Measurements from ENCODE around the gene KLHL42. TPM values are rescaled to one million over a fixed set of nuclear protein-coding genes. Genes with fewer than 3 reads are reported as not detected.
A peak's percentile ranks its signal among the peaks of the same experiment; 100 is the strongest.

KLHL42 gene
- total RNA-seq, 1 experiment from 2014 or later, result 21.5 TPM

GRCh38 chr12:27821259-27821973 is 41.4 kb downstream of the KLHL42 start:
- Histone ChIP-seq H3K9me2 (ENCODE audit: insufficient read depth) (no peaks in the 10 kb centered on the region), H3K4me2 (ENCODE audit: low read length) (peak overlapping the region; percentile 61), H3K9ac (ENCODE audit: low read length) (no peak overlapping the region), H4K20me1 (ENCODE audit: insufficient read depth) (no peaks in the 10 kb centered on the region), H2AFZ (ENCODE audit: low read depth, low read length, poor library complexity, severe bottlenecking) (peak overlapping the region; percentile 94), H3K36me3 (ENCODE audit: control insufficient read depth in 1 of 2, insufficient read depth in 2 of 2, low read length in 2 of 2) (no peaks in the 10 kb centered on the region), H3K9me3 (ENCODE audit: control insufficient read depth in 1 of 2, insufficient read depth in 1 of 2, low read depth in 1 of 2, low read length in 2 of 2) (no peaks in the 10 kb centered on the region), H3K27me3 (ENCODE audit: insufficient read depth, low read length) (no peaks in the 10 kb centered on the region), H3K27ac (ENCODE audit: low read depth, low read length) (no peak overlapping the region), H3K4me3 (replicated peaks in 1 of 2; ENCODE audit: low read depth in 1 of 2, low read length in 2 of 2) (no peak overlapping the region), H3K4me1 (ENCODE audit: control insufficient read depth in 1 of 2, insufficient read depth in 2 of 2, low read length in 2 of 2) (peaks cover 0 to 16% of the 10 kb centered on the region in 2 experiments; a peak in 2 of 4 replicates), H3K79me2 (ENCODE audit: insufficient read depth, low read length) (no peaks in the 10 kb centered on the region)
- CTCF ChIA-PET, result interaction anchor here (0.5 to 3.0 kb wide), 10 partner anchors 8 to 117 kb away, joined by 3 to 25 read pairs (median 5); partner anchors contain the start of genes KLHL42 and MANSC4
- no TSS peak for BruUV-seq (replicated peaks)
- RAD21 ChIA-PET (ENCODE audit: low non-redundant PET in 1 of 2, low total read pairs in 2 of 2, uncharacterized antibody in 2 of 2, unreplicated experiment in 2 of 2), result interaction anchor here (0.5 to 1.3 kb wide), 3 partner anchors 28 to 89 kb away, joined by 3 to 4 read pairs (median 4); no protein-coding TSS in a partner anchor
- TF ChIP-seq MAX (IDR thresholded peaks at IDR 0.05) (peak; percentile 43; the same call in 1 of the 2 replicates), ZNF274 (IDR thresholded peaks at IDR 0.05; ENCODE audit: low read depth, low read length) (no peak), CBX3 (IDR thresholded peaks at IDR 0.05; ENCODE audit: low read depth) (0 out of 2 replicates have a peak, but pooled peaks have one; percentile 21), POLR2A (IDR thresholded peaks at IDR 0.05; ENCODE audit: borderline replicate concordance, extremely low read depth, insufficient read depth, insufficient read length) (peak; percentile 12), EZH2 (IDR thresholded peaks at IDR 0.05) (no peak), RAD21 (IDR thresholded peaks at IDR 0.05; ENCODE audit: low read depth) (peak; percentile 69), TCF7L2 (IDR thresholded peaks at IDR 0.05; ENCODE audit: borderline replicate concordance, extremely low read depth, insufficient read depth, insufficient read length) (peak; percentile 65), FOSL1 (IDR thresholded peaks at IDR 0.05; ENCODE audit: low read depth) (0 out of 2 replicates have a peak, but pooled peaks have one; percentile 19), CTCF (IDR thresholded peaks at IDR 0.05 in 2 of 3, conservative IDR thresholded peaks at IDR 0.05 in 1 of 3; ENCODE audit: borderline replicate concordance in 1 of 3, insufficient read depth in 1 of 3, low read depth in 2 of 3, low read length in 2 of 3) (peak; percentile 56 to 82 (median 70); a peak in 4 of 6 replicates)
- intact Hi-C loops (cut with micrococcal nuclease), result loop anchor here (1.0 to 10.0 kb wide), 2 partner anchors 88 to 353 kb away; no protein-coding TSS in a partner anchor
- POLR2A ChIA-PET, result no interaction called here
- ATAC-seq (peak; percentile 90), DNase-seq (ENCODE audit: low read depth, low spot score) (peak; percentile 77)

Measured in HCT116 (cell line).